DND-41 (cell line): ENCODE measurements around the gene MS4A15.

Experiments used
- CTCF ChIP-seq: IDR thresholded peaks from 2 replicates; pipeline ENCODE4 v1.5.1; 2012; ENCODE audit warnings: borderline replicate concordance, low read length, moderate library complexity, mild to moderate bottlenecking; ENCODE audit not compliant: poor library complexity, severe bottlenecking; ENCODE audit errors: extremely low read depth
- EZH2 ChIP-seq: IDR thresholded peaks from 3 replicates; pipeline ENCODE4 v1.6.1; 2012; ENCODE audit warnings: borderline replicate concordance, low read depth, mild to moderate bottlenecking, moderate library complexity, low read length, inconsistent platforms; ENCODE audit not compliant: severe bottlenecking

GRCh38 chr11:60790726-60791125 is 34.1 kb downstream of the MS4A15 start:
- TF ChIP-seq EZH2 (no peak), CTCF (no peak)
